Astrocyte of the spinal cord (primary cell): Measurements from ENCODE around the gene KCNIP4.

Experiments
- DNase-seq: peaks from one replicate; pipeline ENCODE4 v3.0.0; 2011; ENCODE audit warnings: low read depth, low spot score
- H3K4me3 ChIP-seq: 2 replicates; pipeline ENCODE4 v1.5.1; 2011; ENCODE audit warnings: low read depth, mild to moderate bottlenecking, low read length, moderate library complexity
- CTCF ChIP-seq: IDR thresholded peaks from 2 replicates; pipeline ENCODE4 v1.5.1; 2012; ENCODE audit warnings: low read depth, mild to moderate bottlenecking, low read length, inconsistent platforms
- in situ Hi-C: cut with HindIII; loops from 2 replicates; pipeline ENCODE4 v1.10.0; 2017; ENCODE audit warnings: low sequenced_read_pairs

The KCNIP4 gene

GRCh38 chr4:21709761-21710160 is 238.8 kb downstream of the KCNIP4 start:
- no peak overlapping the region for H3K4me3 ChIP-seq
- TF ChIP-seq CTCF: no peak
- in situ Hi-C loops: no loop called here
- DNase-seq: no peak

GRCh38 chr4:21709031-21709430 is 239.5 kb downstream of the KCNIP4 start:
- no peak for DNase-seq
- no peak for TF ChIP-seq CTCF
- H3K4me3 ChIP-seq: no peak overlapping the region
- in situ Hi-C loops: no loop called here

- DNase-seq: no peak
- TF ChIP-seq CTCF: no peak
- in situ Hi-C loops: no loop called here
- H3K4me3 ChIP-seq: no peak overlapping the region
Measured at GRCh38 chr4:21699446-21699845, 249.1 kb downstream of the KCNIP4 start.

DNA sequence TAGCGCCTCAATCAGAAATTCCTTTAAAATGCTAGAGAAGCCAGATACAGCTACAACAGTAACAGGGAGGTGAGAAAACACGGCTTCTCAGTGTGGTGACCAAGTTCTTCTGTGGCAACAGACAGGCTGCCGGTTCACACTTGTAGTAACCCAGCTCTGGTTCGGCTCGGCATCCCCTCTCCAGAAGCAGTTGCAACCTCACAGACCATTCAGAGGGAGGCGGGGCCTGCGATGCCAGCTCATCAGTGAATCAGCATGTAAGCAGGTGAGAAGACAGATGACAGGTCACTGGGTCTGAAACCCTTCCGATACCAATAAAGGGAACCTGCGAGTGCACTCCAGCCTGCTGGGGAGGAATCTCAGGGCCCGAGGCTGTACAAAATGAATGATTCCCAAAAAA is 251.0 kb downstream of the KCNIP4 start:
- in situ Hi-C loops: no loop called here
- no peak overlapping the region for H3K4me3 ChIP-seq
- peak; percentile 24 for DNase-seq

GRCh38 chr4:21695141-21695540 is 253.4 kb downstream of the KCNIP4 start:
- no peak for DNase-seq
- no peak for TF ChIP-seq CTCF
- in situ Hi-C loops: no loop called here
- no peak overlapping the region for H3K4me3 ChIP-seq

More for the DNA sequence above, 251.0 kb downstream of the KCNIP4 start:
- no peak for TF ChIP-seq CTCF

- H3K4me3 ChIP-seq: no peak overlapping the region
- no peak for TF ChIP-seq CTCF
- in situ Hi-C loops: no loop called here
- no peak for DNase-seq
Measured at GRCh38 chr4:21692241-21692640, 256.3 kb downstream of the KCNIP4 start.
